Endothelial cell of umbilical vein (primary cell): Measurements from ENCODE around the gene MOB3C. TPM values are rescaled to one million over a fixed set of nuclear protein-coding genes. Genes with fewer than 3 reads are reported as not detected.

Experiments
- BruUV-seq: library from RNA; stranded (reverse); fragments of 400-500 nt; replicated peaks from 2 replicates; lab custom pipeline; 2021; lab: Mats Ljungman, UMichigan
- CTCF ChIA-PET: fragments of 300-600, 350-600 bp; sonication (Branson Sonifier 250); formaldehyde crosslinking; loops from one replicate; lab custom pipeline; 2021; ENCODE audit warnings: antibody characterized with exemption, inconsistent platforms; lab: Charles Lee
- POLR2A ChIA-PET: fragments of 300-600, 350-600 bp; sonication (Branson Sonifier 250); formaldehyde crosslinking; loops from one replicate; lab custom pipeline; 2021; ENCODE audit warnings: antibody characterized with exemption, inconsistent platforms; lab: Charles Lee
- DNase-seq: peaks from one replicate; pipeline ENCODE4 v3.0.0-alpha.2; 2011; ENCODE audit warnings: low read depth, low spot score
- FAIRE-seq: peaks from 2 replicates; lab custom pipeline; 2011; peaks lifted over from hg19 to GRCh38; lab: Jason Lieb, UNC
- H2AFZ ChIP-seq: 2 replicates; pipeline ENCODE4 v1.6.0; 2012; ENCODE audit warnings: low read depth, low read length, control low read depth, inconsistent platforms
- H3K27ac ChIP-seq: 2 replicates; pipeline ENCODE4 v1.5.1; 2011; ENCODE audit warnings: low read depth, mild to moderate bottlenecking, control low read depth, low read length, moderate library complexity; ENCODE audit not compliant: insufficient read depth
- H3K27me3 ChIP-seq, 2 experiments: 2 replicates each; pipeline versions ENCODE4 v1.6.0 to v1.6.1; 2011; ENCODE audit warnings: low read length in 2 of 2, mixed read lengths in 1 of 2; ENCODE audit not compliant: control insufficient read depth in 2 of 2, insufficient read depth in 2 of 2
- H3K36me3 ChIP-seq, 2 experiments: 2 replicates in 1 of 2; 3 replicates in 1 of 2; pipeline ENCODE4 v1.5.1; 2011; ENCODE audit warnings: low read length in 2 of 2, mild to moderate bottlenecking in 1 of 2, moderate library complexity in 1 of 2; ENCODE audit not compliant: control insufficient read depth in 2 of 2, insufficient read depth in 2 of 2; ENCODE audit errors: extremely low read depth in 1 of 2
- H3K4me1 ChIP-seq: 3 replicates; pipeline ENCODE4 v1.5.1; 2011; ENCODE audit warnings: mild to moderate bottlenecking, low read length; ENCODE audit not compliant: control insufficient read depth, insufficient read depth; ENCODE audit errors: extremely low read depth
- H3K4me2 ChIP-seq: 2 replicates; pipeline ENCODE4 v1.6.1; 2011; ENCODE audit warnings: low read length, control low read depth, mixed read lengths; ENCODE audit not compliant: insufficient read depth
- H3K4me3 ChIP-seq, 3 experiments: fragments of 200-600 bp in 1 of 3; sonication (generic), shearing (Covaris generic) in 1 of 3; replicated peaks in 1 of 3; 2 replicates each; pipeline ENCODE4 v1.5.1; 2011 to 2016; ENCODE audit warnings: control low read depth in 3 of 3, low read length in 3 of 3, mild to moderate bottlenecking in 2 of 3, inconsistent platforms in 1 of 3, low read depth in 1 of 3, moderate library complexity in 1 of 3; ENCODE audit not compliant: insufficient read depth in 1 of 3
- H3K79me2 ChIP-seq: 2 replicates; pipeline ENCODE4 v1.6.0; 2012; ENCODE audit warnings: low read length, inconsistent platforms; ENCODE audit not compliant: control insufficient read depth, insufficient read depth
- H3K9ac ChIP-seq: replicated peaks from 2 replicates; pipeline ENCODE3; 2011; ENCODE audit warnings: low read length, control low read depth; ENCODE audit not compliant: insufficient read depth; ENCODE audit errors: extremely low read depth
- H3K9me1 ChIP-seq: replicated peaks from 3 replicates; pipeline ENCODE4 v1.6.0; 2011; ENCODE audit warnings: mild to moderate bottlenecking, low read length; ENCODE audit not compliant: control insufficient read depth, insufficient read depth; ENCODE audit errors: extremely low read depth
- H3K9me3 ChIP-seq: replicated peaks from 2 replicates; pipeline ENCODE4 v1.5.1; 2012; ENCODE audit warnings: low read length, inconsistent platforms; ENCODE audit not compliant: control insufficient read depth, insufficient read depth
- H4K20me1 ChIP-seq: replicated peaks from 2 replicates; pipeline ENCODE3; 2011; ENCODE audit warnings: mild to moderate bottlenecking, low read length; ENCODE audit not compliant: control insufficient read depth, insufficient read depth; ENCODE audit errors: extremely low read depth
- EZH2 ChIP-seq: IDR thresholded peaks from 2 replicates; pipeline ENCODE4 v1.6.1; 2012; ENCODE audit warnings: borderline replicate concordance, low read depth, mild to moderate bottlenecking, moderate library complexity, low read length, inconsistent platforms; ENCODE audit not compliant: severe bottlenecking
- FOS ChIP-seq: IDR thresholded peaks from 2 replicates; pipeline ENCODE4 v1.6.1; 2011; ENCODE audit warnings: mild to moderate bottlenecking, low read length, moderate library complexity, borderline replicate concordance; ENCODE audit not compliant: insufficient read depth
- GATA2 ChIP-seq: IDR thresholded peaks from 2 replicates; pipeline ENCODE4 v1.7.0; 2011; ENCODE audit warnings: low read depth, mild to moderate bottlenecking, moderate library complexity, mixed read lengths, low read length; ENCODE audit not compliant: insufficient read length, insufficient read depth
- JUN ChIP-seq: IDR thresholded peaks from 2 replicates; pipeline ENCODE4 v1.6.1; 2011; ENCODE audit warnings: borderline replicate concordance, low read depth; ENCODE audit not compliant: insufficient read length, insufficient read depth
- MYC ChIP-seq: IDR thresholded peaks from one replicate; pipeline ENCODE4 v1.6.1; 2011; ENCODE audit warnings: mild to moderate bottlenecking, low read depth, low read length
- POLR2A ChIP-seq: IDR thresholded peaks from 2 replicates; pipeline ENCODE4 v1.6.1; 2012; ENCODE audit warnings: low read depth, mild to moderate bottlenecking, control low read depth, low read length
- POLR2AphosphoS5 ChIP-seq: IDR thresholded peaks from 2 replicates; pipeline ENCODE4 v1.6.1; 2012; ENCODE audit warnings: low read depth, mild to moderate bottlenecking, control low read depth, low read length, moderate library complexity; ENCODE audit not compliant: insufficient read depth
- dilution Hi-C: fragments of 300-500 bp; cut with MboI; formaldehyde crosslinking; loops from one replicate; pipeline ENCODE4 v1.15.0; 2019; ENCODE audit warnings: low sequenced_read_pairs; ENCODE audit not compliant: extremely low pct_ligation_motif_present
- intact Hi-C: fragments of 100-400 bp; cut with micrococcal nuclease; formaldehyde crosslinking; loops from one replicate; pipeline ENCODE4 v1.10.0; 2022
- polyA plus RNA-seq, 4 experiments: library from polyadenylated mRNA; depleted of rRNA in 3 of 4; stranded (reverse) in 3 of 4; unstranded in 1 of 4; fragments of >200 nt; gene quantifications; 2 replicates each; pipeline versions ENCODE4 v1.2.1 to v1.2.3, GENCODE V29; 2011 to 2012; ENCODE audit warnings: missing spikeins in 1 of 4
- total RNA-seq: library from RNA; stranded (reverse); gene quantifications from 2 replicates; pipeline ENCODE4 v1.2.3, GENCODE V29; 2021
- TF ChIP-seq, protein P1 (sequence below), 2 donors: IDR thresholded peaks; 1 replicate in 1 of 2; 2 replicates in 1 of 2; pipeline ENCODE4 v1.5.1; 2011; ENCODE audit warnings: low read length in 2 of 2, mild to moderate bottlenecking in 2 of 2, moderate library complexity in 2 of 2, control low read depth in 1 of 2, inconsistent platforms in 1 of 2, low read depth in 1 of 2; ENCODE audit not compliant: insufficient read depth in 1 of 2; ENCODE audit errors: extremely low read depth in 1 of 2
- TF ChIP-seq, protein P2 (sequence below): IDR thresholded peaks from 2 replicates; pipeline ENCODE4 v1.6.1; 2011; ENCODE audit not compliant: insufficient read depth, insufficient read length

MOB3C gene
- total and polyA plus RNA-seq, 2 donors (not counting 3 experiments of a cell fraction or from before 2014, with no cell fraction given), result 6.1 to 8.4 TPM

DNA sequence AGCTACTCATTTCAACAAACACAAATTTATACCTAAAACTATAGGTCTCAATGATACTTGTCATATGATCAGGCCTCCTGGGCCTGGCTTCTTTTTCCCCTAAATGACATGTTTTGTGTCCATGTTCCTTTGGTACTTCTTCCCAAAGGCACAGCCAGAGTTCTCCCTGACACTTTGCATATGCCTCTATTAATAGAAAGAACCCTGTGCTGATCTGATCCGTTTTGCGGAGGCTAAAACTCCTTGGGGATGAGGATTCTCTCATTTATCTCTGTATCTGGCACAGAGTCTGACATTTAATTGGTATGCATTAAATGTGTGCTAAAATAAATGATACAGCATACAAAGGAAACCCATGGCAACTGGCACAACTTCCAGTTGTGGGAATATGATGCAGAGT is 40.0 kb upstream of the MOB3C start:
- Histone ChIP-seq H3K79me2 (no peaks in the 10 kb centered on the region), H3K4me2 (no peak overlapping the region), H3K27ac (no peak overlapping the region), H3K9me1 (no peaks in the 10 kb centered on the region), H3K27me3 (no peaks in the 10 kb centered on the region), H3K9me3 (no peaks in the 10 kb centered on the region), H3K9ac (no peak overlapping the region), H3K4me3 (no peak overlapping the region), H4K20me1 (no peaks in the 10 kb centered on the region), H2AFZ (no peak overlapping the region), H3K4me1 (no peaks in the 10 kb centered on the region), H3K36me3 (peaks cover 4 to 5% of the 10 kb centered on the region in 2 experiments)
- no TSS peak for BruUV-seq
- POLR2A ChIA-PET, result no interaction called here
- CTCF ChIA-PET, result interaction anchor here (1.0 to 1.1 kb wide), 2 partner anchors 25 to 33 kb away, joined by 3 to 4 read pairs; no protein-coding TSS in a partner anchor
- dilution Hi-C loops (no loop called here), intact Hi-C loops (no loop called here)
- DNase-seq, result no peak
- no peak for FAIRE-seq
- TF ChIP-seq FOS, result no peak
- TF ChIP-seq JUN, result no peak
- TF ChIP-seq, protein P1, sequence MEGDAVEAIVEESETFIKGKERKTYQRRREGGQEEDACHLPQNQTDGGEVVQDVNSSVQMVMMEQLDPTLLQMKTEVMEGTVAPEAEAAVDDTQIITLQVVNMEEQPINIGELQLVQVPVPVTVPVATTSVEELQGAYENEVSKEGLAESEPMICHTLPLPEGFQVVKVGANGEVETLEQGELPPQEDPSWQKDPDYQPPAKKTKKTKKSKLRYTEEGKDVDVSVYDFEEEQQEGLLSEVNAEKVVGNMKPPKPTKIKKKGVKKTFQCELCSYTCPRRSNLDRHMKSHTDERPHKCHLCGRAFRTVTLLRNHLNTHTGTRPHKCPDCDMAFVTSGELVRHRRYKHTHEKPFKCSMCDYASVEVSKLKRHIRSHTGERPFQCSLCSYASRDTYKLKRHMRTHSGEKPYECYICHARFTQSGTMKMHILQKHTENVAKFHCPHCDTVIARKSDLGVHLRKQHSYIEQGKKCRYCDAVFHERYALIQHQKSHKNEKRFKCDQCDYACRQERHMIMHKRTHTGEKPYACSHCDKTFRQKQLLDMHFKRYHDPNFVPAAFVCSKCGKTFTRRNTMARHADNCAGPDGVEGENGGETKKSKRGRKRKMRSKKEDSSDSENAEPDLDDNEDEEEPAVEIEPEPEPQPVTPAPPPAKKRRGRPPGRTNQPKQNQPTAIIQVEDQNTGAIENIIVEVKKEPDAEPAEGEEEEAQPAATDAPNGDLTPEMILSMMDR (IDR thresholded peaks at IDR 0.05; ENCODE audit: extremely low read depth in 1 of 2, insufficient read depth in 1 of 2, low read depth in 1 of 2, low read length in 2 of 2), result no peak
- TF ChIP-seq GATA2, result no peak

DNA sequence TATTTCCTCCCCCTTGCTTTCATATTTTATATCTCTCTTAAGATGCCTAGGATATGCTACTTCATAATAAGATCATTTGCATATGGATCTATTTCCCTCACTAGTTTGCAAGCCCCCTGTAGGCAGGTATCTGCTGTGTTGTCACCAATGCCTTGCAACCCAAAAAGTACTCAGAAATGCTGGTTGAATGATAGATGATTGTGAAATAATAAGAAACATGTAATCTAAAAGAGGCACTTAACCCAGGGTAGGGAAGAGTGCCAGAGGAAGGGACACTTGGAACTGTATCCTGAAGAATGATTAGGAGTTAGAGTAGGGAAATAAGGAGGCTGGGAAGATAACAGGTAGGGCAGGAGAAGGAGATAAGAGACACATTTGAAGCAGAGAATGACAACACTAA is 39.2 kb upstream of the MOB3C start:
- no peak overlapping the region for H3K9ac ChIP-seq
- no peak for TF ChIP-seq POLR2A
- no peak for TF ChIP-seq MYC
- TF ChIP-seq JUN, result no peak
- TF ChIP-seq GATA2, result no peak
- TF ChIP-seq FOS, result no peak
- TF ChIP-seq, protein P2, sequence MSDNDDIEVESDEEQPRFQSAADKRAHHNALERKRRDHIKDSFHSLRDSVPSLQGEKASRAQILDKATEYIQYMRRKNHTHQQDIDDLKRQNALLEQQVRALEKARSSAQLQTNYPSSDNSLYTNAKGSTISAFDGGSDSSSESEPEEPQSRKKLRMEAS, result no peak
- no peak for TF ChIP-seq POLR2AphosphoS5
- TF ChIP-seq EZH2, result no peak
- TF ChIP-seq, protein P1 (IDR thresholded peaks at IDR 0.05; ENCODE audit: extremely low read depth in 1 of 2, insufficient read depth in 1 of 2, low read depth in 1 of 2, low read length in 2 of 2), result no peak
- H2AFZ ChIP-seq, result no peak overlapping the region
- ChIA-PET CTCF (no interaction called here), POLR2A (interaction anchor here (0.6 kb wide), 1 partner anchor 10 kb away, joined by 3 read pairs; no protein-coding TSS in a partner anchor)
- no peak overlapping the region for H3K27ac ChIP-seq
- H3K4me1 ChIP-seq, result no peaks in the 10 kb centered on the region
- H3K36me3 ChIP-seq, result peaks cover 4 to 5% of the 10 kb centered on the region in 2 experiments
- no peak overlapping the region for H3K4me2 ChIP-seq
- FAIRE-seq (no peak), DNase-seq (no peak)
- no peak overlapping the region for H3K4me3 ChIP-seq
- no peaks in the 10 kb centered on the region for H4K20me1 ChIP-seq
- dilution Hi-C loops, result no loop called here
- BruUV-seq, result no TSS peak
- intact Hi-C loops, result no loop called here
- H3K9me1 ChIP-seq, result no peaks in the 10 kb centered on the region
- H3K79me2 ChIP-seq, result no peaks in the 10 kb centered on the region
- H3K9me3 ChIP-seq, result no peaks in the 10 kb centered on the region
- no peaks in the 10 kb centered on the region for H3K27me3 ChIP-seq
